Left lung (tissue), 10 donors: ENCODE measurements around the gene C1D. TPM values are rescaled to one million over a fixed set of nuclear protein-coding genes. Genes with fewer than 3 reads are reported as not detected.
"Not testable (repeated sequence)": the region's sequence is repeated elsewhere in the genome, so short reads cannot be mapped to it uniquely, and the experiment has no call there.

Experiments used
- ATAC-seq: fragments of 200-7000 bp; cut with Tn5 transposase; one replicate; pipeline ENCODE4 v1.9.1; 2020; ENCODE audit warnings: moderate library complexity
- DNase-seq, 4 donors: peaks; one replicate each; pipeline ENCODE4 v3.0.0-alpha.2; 2013 to 2020
- H3K27ac ChIP-seq, 2 donors: fragments of 200-600 bp; sonication (generic) in 1 of 2; one replicate each; pipeline versions ENCODE4 v1.5.0 to v1.8.0; 2020 to 2021
- H3K27me3 ChIP-seq, 2 donors: fragments of 200-600 bp; sonication (generic) in 1 of 2; one replicate each; pipeline versions ENCODE4 v1.5.0 to v1.8.0; 2020 to 2021
- H3K36me3 ChIP-seq, 2 donors: fragments of 200-600 bp; sonication (generic) in 1 of 2; one replicate each; pipeline versions ENCODE4 v1.5.0 to v1.8.0; 2020 to 2021
- H3K4me1 ChIP-seq, 2 donors: fragments of 200-600 bp; one replicate each; pipeline ENCODE4 v1.8.0; 2021
- H3K4me3 ChIP-seq, 2 donors: fragments of 200-600 bp; sonication (generic) in 1 of 2; one replicate each; pipeline versions ENCODE4 v1.5.0 to v1.8.0; 2020 to 2021; ENCODE audit warnings: mild to moderate bottlenecking in 1 of 2
- H3K9me3 ChIP-seq, 2 donors: fragments of 200-600 bp; sonication (generic) in 1 of 2; one replicate each; pipeline versions ENCODE4 v1.5.0 to v1.8.0; 2020 to 2021
- intact Hi-C, 2 donors: fragments of 100-400 bp; cut with DNase I; formaldehyde crosslinking; loops; one replicate each; pipeline versions ENCODE4 v1.11.2 to v1.14.2; 2022
- polyA plus RNA-seq, 6 donors: library from polyadenylated mRNA; unstranded; fragments of 120-200 nt; gene quantifications; one replicate each; pipeline ENCODE4 v1.2.1, GENCODE V29; 2013; ENCODE audit not compliant: insufficient read length in 6 of 6
- total RNA-seq, 2 donors: library from RNA; stranded (reverse); fragmentation: NEBNext Ultra II Directional; extraction: Animal tissue kit (Norgen Biotek cat#: 25700); gene quantifications; one replicate each; pipeline ENCODE4 v1.2.1, GENCODE V29; 2021
- TF ChIP-seq, protein P1 (sequence below), 2 donors: fragments of 200-600 bp; sonication (generic) in 1 of 2; IDR thresholded peaks; one replicate each; pipeline versions ENCODE4 v1.5.0 to v1.8.0; 2021; ENCODE audit warnings: antibody characterized with exemption in 2 of 2
- donor health status: DM: no; HTN: yes; CAD: no.
- donor health status: DM: no; HTN: no; CAD: no.

The C1D gene
- total and polyA plus RNA-seq, 8 donors = 21.0 to 43.4 (median 38.4) TPM

DNA sequence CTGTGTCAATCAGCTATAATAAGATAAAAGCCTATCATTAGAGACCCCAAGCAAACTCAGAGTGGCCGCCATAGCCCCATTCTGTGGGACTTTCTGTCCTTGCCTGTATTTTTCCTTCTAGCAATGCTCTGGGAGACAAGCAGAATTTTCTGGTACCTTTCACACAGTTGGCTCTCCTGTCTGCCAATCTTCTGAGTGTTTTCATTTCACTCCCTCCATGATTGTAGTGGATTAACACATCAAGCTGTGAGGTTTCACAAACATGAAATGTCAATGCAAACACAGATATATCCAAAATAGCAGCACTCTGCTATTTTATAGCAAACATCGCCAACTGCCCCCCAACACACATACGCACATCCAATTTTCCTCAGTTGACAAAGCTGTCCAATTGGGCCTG lies 64.9 kb downstream of the C1D start:
- H3K4me1 ChIP-seq = no peaks in the 10 kb centered on the region
- no peak for DNase-seq
- TF ChIP-seq, protein P1, sequence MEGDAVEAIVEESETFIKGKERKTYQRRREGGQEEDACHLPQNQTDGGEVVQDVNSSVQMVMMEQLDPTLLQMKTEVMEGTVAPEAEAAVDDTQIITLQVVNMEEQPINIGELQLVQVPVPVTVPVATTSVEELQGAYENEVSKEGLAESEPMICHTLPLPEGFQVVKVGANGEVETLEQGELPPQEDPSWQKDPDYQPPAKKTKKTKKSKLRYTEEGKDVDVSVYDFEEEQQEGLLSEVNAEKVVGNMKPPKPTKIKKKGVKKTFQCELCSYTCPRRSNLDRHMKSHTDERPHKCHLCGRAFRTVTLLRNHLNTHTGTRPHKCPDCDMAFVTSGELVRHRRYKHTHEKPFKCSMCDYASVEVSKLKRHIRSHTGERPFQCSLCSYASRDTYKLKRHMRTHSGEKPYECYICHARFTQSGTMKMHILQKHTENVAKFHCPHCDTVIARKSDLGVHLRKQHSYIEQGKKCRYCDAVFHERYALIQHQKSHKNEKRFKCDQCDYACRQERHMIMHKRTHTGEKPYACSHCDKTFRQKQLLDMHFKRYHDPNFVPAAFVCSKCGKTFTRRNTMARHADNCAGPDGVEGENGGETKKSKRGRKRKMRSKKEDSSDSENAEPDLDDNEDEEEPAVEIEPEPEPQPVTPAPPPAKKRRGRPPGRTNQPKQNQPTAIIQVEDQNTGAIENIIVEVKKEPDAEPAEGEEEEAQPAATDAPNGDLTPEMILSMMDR (IDR thresholded peaks at IDR 0.05) = no peak
- ATAC-seq = no peak
- intact Hi-C loops = no loop called here
- no peaks in the 10 kb centered on the region for H3K36me3 ChIP-seq
- no peak overlapping the region for H3K27ac ChIP-seq
- H3K27me3 ChIP-seq = no peaks in the 10 kb centered on the region
- H3K9me3 ChIP-seq = no peaks in the 10 kb centered on the region
- H3K4me3 ChIP-seq = no peak overlapping the region

DNA sequence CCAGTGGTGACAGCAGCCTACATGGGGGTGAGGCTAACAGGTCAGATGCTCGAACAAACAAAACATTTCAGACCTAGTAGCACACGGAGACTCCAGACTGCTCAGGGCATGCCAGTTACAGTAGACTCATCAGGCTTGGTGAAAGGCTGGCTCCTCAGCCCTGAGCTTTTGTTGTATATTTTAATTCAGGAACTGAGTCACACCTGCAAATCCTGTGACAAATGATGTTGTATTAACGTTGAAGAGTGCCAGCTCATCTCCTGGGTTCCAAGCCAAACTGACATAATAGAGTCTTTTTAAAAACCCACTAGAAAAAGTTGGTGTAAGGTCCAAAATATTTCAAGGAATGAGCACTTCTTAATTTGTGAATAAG lies 65.3 kb downstream of the C1D start:
- Histone ChIP-seq H3K36me3 (no peaks in the 10 kb centered on the region), H3K4me3 (no peak overlapping the region), H3K9me3 (no peaks in the 10 kb centered on the region), H3K27me3 (no peaks in the 10 kb centered on the region), H3K4me1 (no peaks in the 10 kb centered on the region), H3K27ac (no peak overlapping the region)
- ATAC-seq (no peak), DNase-seq (no peak)
- intact Hi-C loops = no loop called here
- TF ChIP-seq, protein P1 (IDR thresholded peaks at IDR 0.05) = no peak

DNA sequence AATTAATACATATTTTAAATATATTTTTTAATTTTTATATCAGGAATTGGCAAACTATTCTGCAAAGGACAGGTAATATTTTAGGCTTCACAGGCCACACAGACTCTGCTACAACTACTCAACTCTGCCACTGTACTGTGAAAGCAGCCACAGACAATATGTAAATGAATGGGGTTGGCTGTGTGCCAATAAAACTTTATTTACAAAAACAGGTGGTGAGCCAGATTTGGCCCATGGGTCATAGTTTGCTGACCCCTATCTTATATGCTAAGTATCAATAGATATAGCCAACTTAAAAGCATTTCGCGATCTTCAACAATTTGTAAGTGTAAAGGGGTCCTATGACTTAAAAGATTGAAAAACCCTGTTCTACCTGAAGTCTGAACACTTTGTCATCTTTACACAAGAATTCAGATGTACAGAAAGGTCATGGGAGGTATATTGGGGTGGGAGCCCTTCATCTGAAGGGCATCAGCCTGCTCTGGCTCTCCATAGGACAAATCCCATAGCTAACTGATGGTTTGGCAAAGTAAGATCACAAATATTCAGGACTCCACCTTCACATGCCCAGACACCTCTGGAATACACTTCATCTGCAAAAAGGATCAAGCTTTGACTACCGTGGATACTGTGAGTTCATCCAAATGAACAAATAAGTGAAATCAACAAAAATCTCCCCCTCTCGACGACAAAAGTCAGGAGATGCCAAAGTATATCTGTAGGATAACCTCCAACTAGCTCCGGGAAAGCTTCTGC lies 65.9 kb downstream of the C1D start:
- intact Hi-C loops = no loop called here
- no peak for ATAC-seq

DNA sequence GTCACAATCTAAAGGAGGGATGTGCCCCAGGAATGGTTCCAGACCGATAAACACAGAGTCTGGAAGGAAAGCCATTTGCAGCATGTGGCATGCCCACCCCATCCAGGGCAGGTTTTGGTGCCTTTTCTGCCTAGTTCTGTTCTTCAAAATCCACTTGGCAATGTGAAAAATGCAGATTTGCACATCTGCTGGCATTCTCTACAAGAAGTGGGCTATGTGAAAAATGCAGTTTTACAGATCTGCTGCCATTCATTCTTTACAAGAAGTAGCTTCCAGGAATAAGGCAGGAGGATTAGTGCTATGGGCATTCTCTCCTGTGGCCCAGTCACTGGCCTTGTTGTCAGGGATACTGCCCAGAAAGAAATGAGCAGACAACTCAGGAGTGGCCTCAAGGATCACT lies 68.1 kb downstream of the C1D start:
- Histone ChIP-seq H3K9me3 (no peaks in the 10 kb centered on the region), H3K27ac (no peak overlapping the region), H3K4me3 (no peak overlapping the region), H3K36me3 (no peaks in the 10 kb centered on the region), H3K27me3 (no peaks in the 10 kb centered on the region), H3K4me1 (no peaks in the 10 kb centered on the region)
- no peak for ATAC-seq
- TF ChIP-seq, protein P1 (IDR thresholded peaks at IDR 0.05) = no peak
- intact Hi-C loops = no loop called here
- DNase-seq = no peak

More for the DNA sequence above, 65.9 kb downstream of the C1D start:
- TF ChIP-seq, protein P1 (IDR thresholded peaks at IDR 0.05) = no peak
- H3K27me3 ChIP-seq = no peaks in the 10 kb centered on the region
- no peaks in the 10 kb centered on the region for H3K36me3 ChIP-seq
- no peaks in the 10 kb centered on the region for H3K9me3 ChIP-seq
- H3K27ac ChIP-seq = no peak overlapping the region
- DNase-seq = no peak
- H3K4me1 ChIP-seq = no peaks in the 10 kb centered on the region
- H3K4me3 ChIP-seq = no peak overlapping the region

DNA sequence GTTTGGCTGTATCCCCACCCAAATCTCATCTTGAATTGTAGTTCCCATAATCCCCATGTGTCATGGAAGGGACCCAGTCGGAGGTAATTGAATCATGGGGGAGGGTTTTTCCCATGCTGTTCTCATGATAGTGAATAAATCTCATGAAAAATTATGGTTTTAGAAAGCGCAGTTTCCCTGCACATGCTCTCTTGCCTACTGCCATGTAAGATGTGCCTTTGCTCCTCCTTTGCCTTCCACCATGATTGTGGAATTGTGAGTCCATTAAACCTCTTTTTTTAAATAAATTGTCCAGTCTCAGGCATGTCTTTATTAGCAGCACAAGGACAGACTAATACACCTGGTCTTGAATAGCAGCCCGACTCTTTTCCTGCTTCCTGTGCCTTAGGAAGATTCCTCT lies 68.7 kb downstream of the C1D start:
- H3K4me1 ChIP-seq, intact Hi-C loops, H3K4me3 ChIP-seq, ATAC-seq, H3K36me3 ChIP-seq, H3K9me3 ChIP-seq, H3K27me3 ChIP-seq, H3K27ac ChIP-seq, DNase-seq: not testable (repeated sequence)

DNA sequence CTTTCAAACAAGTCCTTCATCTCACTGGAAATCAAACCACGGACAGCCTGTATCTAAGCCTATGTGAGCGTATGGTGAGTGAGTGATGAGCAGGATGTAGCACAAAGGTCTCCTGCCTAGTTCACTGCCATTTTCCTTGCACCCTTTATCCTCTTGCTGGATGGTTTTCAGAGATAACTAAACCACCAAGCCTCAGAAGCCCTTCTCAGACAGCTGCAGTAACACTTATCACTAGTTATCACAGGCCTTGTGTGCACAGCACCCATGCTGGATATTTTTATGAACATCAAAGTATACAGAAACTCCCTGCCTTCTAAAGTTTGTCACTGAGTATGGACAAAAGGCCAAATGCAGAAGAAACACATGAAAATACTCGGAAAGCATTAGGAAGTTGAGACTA lies 69.5 kb downstream of the C1D start:
- TF ChIP-seq, protein P1 (IDR thresholded peaks at IDR 0.05) = no peak
- no peaks in the 10 kb centered on the region for H3K9me3 ChIP-seq
- H3K27ac ChIP-seq = no peak overlapping the region
- H3K36me3 ChIP-seq = no peaks in the 10 kb centered on the region
- intact Hi-C loops = no loop called here
- DNase-seq = no peak
- H3K27me3 ChIP-seq = no peaks in the 10 kb centered on the region
- no peak for ATAC-seq
- no peak overlapping the region for H3K4me3 ChIP-seq
- H3K4me1 ChIP-seq = no peaks in the 10 kb centered on the region
